ENCODE data around the gene PRIM2. TPM values are rescaled to one million over a fixed set of nuclear protein-coding genes. Genes with fewer than 3 reads are reported as not detected.
"Not testable (repeated sequence)": the region's sequence is repeated elsewhere in the genome, so short reads cannot be mapped to it uniquely, and the experiment has no call there.

Gene PRIM2
- total RNA-seq, 1 donor from 2014 or later: 4.2 TPM

DNA sequence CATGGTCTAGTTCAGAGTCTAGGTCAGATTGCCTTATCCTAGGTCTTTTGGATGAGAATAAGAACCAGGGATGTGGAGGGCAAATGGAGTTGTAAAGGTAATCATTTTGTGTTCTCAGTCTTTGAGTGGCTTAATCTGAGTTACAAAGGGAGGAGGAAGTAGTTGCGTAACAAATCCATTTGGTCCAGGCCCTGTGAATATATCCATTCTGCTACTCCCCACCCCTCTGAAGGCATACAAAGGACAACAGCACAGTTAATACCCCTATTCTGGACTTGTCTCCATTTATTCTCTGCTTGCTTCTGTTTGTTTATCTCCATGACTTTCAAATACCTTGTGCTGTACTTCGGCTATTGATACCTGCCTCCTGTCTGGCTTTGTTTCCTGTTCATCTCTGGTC lies 29.3 kb downstream of the PRIM2 start:
- DNase-seq (ENCODE audit: missing footprints); intact Hi-C loops (cut with DNase I); ATAC-seq: not testable (repeated sequence)

DNA sequence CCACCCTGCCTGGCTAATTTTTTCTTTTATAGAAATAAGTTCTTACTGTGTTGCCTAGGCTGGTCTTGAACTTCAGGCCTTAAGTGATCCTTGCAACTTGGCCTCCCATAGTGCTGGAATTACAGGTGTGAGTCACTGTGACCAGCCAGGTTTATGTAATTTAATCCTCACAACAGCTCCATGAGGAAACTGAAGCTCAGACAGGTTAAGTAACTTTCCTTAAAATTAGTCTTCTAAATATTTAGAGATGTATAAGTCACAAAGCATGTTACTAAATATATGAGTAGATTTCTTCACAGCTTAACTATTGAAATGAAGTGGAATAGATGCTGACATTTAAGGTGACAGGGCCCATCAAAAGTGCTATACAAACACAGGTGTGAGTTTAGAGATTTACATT lies 30.2 kb downstream of the PRIM2 start:
- DNase-seq (ENCODE audit: missing footprints); ATAC-seq; intact Hi-C loops (cut with DNase I): not testable (repeated sequence)

DNA sequence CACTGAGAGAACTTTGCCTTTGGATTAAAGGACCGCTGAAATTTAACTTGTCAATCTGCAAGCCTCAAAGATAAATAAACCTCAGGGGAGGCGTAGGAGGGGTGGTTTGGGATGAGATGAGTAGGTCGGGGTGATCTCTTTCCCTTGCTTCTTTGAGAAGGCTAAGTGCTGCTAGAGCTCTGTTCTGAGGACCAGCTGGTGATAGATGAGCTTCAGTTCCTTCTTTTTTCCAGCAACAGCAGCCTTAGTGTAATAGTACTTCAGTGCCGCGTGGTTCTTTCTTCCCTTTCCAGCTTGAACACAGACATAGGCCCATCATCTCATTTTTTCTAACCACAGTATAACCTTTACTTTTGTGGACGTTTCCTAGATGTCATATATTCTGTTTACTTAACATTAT lies 33.0 kb downstream of the PRIM2 start:
- intact Hi-C loops (cut with DNase I); DNase-seq (ENCODE audit: missing footprints); ATAC-seq: not testable (repeated sequence)

DNA sequence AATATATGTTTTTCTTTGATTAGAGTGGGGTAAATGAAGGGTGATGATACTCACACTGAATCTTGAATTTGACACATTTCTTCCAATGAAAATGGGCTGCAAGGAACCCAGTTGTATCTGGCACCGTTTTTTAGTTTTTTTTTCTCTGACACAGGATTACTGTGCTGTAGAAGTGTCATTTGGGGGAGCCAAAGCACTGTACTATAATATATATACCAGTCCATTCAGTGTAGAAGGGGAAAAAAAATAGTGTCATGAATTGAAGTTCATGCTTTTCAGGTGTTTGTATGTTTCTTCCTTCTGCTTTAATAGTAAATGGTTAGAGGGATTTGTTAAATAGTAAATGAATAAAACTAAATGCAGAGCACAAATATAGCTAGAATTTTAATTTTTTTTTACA lies 35.2 kb downstream of the PRIM2 start:
- ATAC-seq; DNase-seq (ENCODE audit: missing footprints); intact Hi-C loops (cut with DNase I): not testable (repeated sequence)

DNA sequence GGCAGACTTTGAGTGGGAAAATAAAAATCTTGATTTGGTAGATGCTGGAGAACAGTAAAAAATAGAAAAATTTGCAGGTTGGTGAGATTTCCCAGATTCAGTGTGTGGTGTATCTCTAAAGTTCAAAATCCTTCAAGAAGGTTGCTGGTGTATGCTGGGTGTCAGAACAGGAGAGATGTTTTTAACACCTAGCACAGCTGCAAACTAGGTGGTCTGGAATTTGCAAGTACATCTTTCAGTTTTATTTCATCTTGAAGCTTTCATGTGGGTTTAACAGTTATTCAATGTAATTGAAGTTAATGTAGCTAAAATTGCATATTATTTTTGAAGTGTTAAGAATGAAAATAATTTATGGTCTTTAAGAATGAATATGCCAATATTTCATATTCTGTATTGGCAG lies 40.9 kb downstream of the PRIM2 start:
- intact Hi-C loops (cut with DNase I); ATAC-seq; DNase-seq (ENCODE audit: missing footprints): not testable (repeated sequence)

DNA sequence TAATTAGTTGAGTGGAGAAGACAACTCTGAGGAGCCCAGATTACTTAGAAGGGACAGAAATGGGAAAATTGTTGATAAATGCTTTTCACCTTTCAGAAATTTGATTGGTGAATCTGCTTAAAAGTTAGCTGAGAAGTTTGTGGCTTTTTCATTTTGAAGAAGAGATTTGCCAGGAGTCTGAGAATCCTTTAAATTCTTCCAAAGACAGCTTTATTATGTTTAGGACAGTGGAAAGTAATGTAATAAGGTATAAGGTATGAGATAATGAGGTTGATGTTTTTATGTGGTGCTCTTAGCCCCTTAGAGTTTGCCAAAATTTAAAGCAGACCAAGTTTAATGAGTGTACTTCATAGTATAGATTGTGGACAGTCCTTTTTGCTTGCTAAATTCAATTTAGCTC lies 42.3 kb downstream of the PRIM2 start:
- intact Hi-C loops (cut with DNase I); ATAC-seq; DNase-seq (ENCODE audit: missing footprints): not testable (repeated sequence)

DNA sequence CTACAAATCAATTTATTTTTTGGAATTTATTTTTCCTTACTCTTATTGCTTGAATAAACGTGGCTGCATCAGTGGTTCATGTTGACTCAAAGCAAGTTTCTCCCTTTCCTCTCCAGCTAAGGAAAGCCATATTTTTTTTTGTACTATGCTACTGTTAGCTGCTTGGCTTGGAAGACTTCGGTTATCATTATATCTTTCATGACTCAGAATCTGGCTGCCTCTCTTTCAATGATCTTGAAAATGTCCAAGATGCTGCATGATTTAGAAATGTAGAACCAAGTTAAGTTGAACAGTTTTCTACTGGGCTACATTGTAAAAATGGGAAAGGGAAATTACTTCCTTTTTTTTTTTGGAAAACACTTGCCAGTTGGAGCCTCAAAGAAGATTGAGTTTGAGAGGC lies 44.9 kb downstream of the PRIM2 start:
- intact Hi-C loops (cut with DNase I); DNase-seq (ENCODE audit: missing footprints); ATAC-seq: not testable (repeated sequence)

DNA sequence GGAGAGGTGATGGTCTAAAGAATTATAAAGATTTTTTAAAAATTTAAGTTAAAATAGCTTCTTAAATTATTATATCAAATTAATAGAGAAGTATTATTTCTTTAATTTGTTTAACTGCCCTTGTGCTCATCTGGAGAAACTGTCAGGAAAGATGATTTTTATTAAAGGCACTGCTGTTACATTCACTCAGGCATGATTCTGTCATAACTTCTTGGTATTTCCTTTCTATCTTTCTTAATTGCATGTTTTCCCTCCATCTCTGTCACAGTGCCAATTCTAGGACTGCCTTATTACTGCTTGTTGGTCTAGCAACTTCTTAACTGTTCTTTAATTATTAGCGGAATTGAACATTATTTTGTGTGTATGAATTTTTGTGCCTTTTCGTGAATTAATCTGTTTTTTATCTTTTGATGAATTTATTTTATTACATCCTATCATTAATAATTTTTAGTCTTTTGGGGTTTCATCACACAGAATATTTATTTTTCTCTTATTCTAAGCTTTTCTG lies 47.7 kb downstream of the PRIM2 start:
- intact Hi-C loops (cut with DNase I); DNase-seq (ENCODE audit: missing footprints); ATAC-seq: not testable (repeated sequence)

DNA sequence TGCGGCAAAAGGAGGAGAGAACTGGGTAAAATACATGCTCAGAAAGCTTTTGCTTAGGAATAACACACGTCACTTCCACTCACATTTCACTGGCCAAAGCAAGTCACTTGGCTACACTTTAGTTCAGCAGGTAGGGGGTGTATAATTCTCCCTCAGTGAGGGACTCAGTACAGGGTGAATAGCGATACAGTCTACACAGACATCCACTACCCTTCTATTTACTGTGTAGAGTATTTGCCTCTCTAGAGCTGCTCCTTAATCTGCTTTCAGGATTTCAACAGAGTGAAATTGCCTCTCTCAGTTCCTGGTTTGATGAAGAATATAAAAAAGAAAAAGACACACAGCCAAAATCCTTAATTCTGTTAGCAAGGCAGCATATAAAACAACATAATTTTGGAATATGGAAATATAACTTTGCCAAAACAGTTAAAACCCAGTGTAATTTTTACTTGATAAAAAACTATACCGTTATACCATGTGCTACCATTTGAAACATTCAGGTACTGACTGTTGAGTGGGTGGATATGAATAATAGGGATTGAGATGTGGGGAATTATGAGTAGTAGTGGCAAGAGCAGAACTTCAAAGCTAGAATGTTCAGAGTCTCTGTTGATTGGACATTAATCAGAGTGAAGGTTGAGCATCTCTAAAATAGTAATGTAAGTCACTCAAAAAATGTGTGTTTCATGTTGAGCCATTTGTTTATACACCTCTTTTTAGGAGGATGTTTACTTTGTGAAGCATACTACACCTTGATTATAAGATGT lies 51.7 kb downstream of the PRIM2 start:
- intact Hi-C loops (cut with DNase I); DNase-seq (ENCODE audit: missing footprints); ATAC-seq: not testable (repeated sequence)

DNA sequence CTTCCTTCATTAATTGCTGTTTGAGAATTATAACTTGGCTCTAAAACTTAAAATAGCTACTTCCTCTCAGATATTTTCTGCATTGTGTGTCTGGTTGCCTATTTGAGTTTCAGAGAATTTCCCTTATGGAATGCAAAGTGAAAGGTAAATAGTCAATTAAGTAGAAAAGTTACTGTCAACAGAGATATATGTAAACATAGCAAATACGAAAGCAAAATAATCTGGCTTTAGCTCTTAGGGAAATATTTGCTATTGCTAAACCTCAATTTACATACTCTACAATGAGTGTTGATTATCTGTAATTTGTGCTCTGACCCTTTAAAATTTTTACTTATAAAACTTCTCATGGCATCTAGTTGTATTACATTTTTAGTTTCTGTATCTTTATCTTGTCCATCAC lies 54.3 kb downstream of the PRIM2 start:
- intact Hi-C loops (cut with DNase I); ATAC-seq; DNase-seq (ENCODE audit: missing footprints): not testable (repeated sequence)

DNA sequence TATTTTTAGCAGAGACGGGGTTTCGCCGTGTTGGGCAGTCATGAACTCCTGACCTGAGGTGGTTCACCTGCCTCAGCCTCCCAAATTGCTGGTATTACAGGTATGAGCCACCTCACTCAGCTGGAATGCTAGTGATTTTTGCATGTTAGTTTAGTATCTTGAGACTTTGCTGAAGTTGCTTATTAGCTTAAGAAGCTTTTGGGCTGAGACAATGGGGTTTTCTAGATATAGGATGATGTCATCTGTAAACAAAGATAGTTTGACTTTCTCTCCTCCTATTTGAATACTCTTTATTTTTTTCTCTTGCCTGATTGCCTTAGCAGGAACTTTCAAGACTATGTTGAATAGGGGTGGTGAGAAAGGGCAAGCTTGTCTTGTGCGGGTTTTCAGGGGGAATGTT lies 57.3 kb downstream of the PRIM2 start:
- DNase-seq (ENCODE audit: missing footprints); intact Hi-C loops (cut with DNase I); ATAC-seq: not testable (repeated sequence)

DNA sequence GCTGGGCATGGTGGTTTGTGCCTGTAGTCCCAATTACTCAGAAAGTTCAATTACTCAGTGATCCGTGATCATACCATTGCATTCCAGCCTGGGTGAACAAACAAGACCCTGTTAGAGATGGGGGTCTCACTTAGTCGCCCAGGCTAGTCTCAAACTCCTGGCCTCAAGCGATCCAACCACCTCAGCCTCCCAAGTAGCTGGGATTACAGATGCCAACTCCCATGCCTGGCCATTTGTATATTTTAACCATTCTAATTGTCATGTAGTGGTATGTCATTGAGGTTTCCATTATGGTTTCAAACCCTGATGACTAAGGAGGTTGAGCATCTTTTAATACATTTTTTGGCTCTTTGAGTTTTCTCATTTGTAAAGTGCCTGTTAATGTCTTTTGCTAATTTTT lies 58.7 kb downstream of the PRIM2 start:
- ATAC-seq; intact Hi-C loops (cut with DNase I); DNase-seq (ENCODE audit: missing footprints): not testable (repeated sequence)

DNA sequence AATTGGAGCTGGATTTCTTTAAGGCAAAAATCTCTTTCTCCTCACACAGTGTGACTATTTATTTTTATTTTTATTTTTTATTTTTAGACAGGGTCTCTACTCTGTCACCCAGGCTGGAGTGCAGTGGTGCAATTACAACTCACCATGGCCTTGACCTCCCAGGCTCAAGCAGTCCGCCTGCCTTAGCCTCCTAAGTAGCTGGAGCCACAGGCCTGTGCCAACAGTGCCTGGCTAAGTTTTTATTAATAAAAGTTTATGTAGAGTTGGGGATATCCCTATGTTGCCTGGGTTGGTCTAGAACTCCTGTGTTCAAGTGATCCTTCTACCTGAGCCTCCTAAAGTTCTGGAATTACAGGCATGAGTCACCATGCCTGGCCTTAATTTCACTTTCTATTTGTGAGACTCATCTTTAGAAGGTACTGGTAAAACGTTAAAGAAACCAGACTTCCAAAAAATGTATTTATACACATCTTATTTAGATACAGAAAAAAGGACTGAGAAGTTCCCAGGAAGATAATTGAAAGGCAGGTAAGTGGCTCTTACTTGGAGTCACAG lies 71.7 kb downstream of the PRIM2 start:
- intact Hi-C loops (cut with DNase I): not testable (repeated sequence)

DNA sequence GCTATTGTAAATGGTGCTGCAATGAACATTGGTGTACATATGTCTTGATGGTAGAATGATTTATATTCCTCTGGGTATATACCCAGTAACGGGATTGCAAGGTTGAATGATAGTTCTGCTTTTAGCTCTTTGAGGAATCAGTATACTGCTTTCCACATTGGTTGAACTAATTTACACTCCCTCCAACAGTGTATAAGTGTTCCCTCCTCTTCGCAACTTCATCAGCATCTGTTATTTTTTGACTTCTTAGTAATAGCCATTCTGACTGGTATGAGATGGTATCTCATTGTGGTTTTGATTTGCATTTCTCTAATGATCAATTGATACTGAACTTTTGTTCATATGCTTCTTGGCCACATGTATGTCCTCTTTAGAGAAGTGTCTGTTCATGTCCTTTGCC lies 73.4 kb downstream of the PRIM2 start:
- DNase-seq (ENCODE audit: missing footprints); ATAC-seq; intact Hi-C loops (cut with DNase I): not testable (repeated sequence)

More for the DNA sequence above, 71.7 kb downstream of the PRIM2 start:
- not testable (repeated sequence) for DNase-seq (ENCODE audit: missing footprints); ATAC-seq

DNA sequence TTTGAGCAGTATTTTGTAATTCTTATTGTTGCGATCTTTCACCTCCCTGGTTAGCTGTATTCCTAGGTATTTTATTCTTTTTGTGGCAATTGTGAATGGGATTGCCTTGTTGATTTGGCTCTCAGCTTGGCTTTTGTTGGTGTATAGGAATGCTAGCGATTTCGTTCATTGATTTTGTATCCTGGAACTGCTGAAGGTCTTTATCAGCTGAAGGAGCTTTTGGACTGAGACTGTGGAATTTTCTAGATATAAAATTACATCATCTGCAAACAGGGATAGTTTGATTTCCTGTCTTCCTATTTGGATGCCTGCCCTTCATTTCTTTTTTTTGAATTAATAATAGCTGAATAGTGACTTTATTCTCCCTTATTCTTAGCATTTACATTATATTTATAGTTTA lies 74.6 kb downstream of the PRIM2 start:
- ATAC-seq; DNase-seq (ENCODE audit: missing footprints); intact Hi-C loops (cut with DNase I): not testable (repeated sequence)

DNA sequence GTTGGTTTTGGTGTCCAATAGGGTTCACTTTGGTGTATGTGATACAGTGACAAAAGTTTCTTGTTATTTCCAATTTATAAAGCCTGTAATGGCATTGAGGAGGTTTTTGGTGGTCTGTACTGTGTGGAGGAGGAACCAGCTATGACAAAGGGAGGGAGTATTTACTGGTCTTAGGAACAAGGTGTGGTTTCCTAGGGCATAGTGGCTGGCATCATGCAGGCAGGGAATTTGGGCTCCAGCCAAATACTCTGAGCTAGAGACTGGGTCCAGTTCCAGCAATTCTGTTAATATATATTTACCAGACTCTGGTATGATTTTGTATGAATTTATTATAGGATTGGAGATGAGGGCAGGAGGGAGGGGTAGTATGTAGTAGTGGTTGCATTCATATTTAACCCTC lies 101.9 kb downstream of the PRIM2 start:
- intact Hi-C loops (cut with DNase I); DNase-seq (ENCODE audit: missing footprints); ATAC-seq: not testable (repeated sequence)

DNA sequence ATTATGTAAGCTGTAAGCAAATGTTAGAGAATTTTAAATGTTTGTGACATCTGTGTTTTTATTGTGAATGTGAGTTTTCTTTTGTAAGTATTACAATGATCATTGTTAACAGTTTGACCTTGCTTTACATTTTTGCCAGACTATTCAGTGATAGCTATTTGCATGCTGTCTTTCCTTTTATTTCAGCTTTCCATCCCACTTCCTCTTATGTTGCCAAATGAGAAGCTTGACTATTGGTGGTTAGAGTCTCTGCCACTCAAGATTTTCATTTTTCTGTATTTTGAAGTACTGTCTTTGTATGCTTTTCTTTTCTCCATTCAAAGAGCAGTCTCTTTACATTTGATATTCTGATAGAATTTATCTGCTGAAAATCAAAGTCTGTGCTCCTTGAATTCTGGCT lies 104.1 kb downstream of the PRIM2 start:
- intact Hi-C loops (cut with DNase I): no loop called here
- no peak for DNase-seq (ENCODE audit: missing footprints)
- ATAC-seq: no peak

DNA sequence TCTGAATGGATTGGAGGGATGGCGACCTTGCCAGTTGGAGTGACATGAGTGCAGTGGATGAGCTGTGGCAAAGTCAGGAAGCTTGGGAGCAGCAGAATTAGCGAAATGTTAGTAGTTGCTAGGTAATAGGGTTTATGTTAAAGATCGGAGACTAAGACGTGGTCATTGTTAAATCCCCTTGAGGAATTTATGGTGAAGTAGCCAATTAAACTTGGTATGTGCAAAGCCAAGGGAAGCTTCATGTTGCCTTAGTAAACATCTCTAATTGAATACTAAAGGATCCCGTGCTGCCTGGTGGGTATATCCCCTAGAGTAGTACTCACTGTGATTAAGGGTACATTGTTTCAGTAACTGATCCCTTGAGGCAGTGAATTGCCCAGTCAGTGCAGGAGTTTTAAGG lies 106.0 kb downstream of the PRIM2 start:
- ATAC-seq (no peak), DNase-seq (ENCODE audit: missing footprints) (no peak)
- intact Hi-C loops (cut with DNase I): no loop called here

DNA sequence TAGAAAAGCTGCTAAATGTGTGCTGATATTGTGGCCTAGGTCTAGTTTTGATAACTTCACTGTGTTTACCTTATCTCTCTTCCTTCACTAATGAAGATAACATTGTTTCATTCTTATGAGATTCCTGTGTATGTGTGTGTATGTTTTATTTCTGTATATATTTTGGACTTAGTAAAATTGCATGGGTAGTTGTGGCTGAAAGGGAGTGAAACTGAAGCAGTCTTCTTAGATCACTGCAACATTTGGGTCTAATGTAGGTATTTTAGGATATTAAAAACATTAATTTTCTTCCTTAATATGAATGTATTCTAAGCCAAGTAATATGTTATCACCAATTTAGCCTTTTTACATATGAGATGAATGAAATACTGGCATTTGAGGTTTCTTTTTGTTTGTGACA lies 114.3 kb downstream of the PRIM2 start:
- ATAC-seq; DNase-seq (ENCODE audit: missing footprints); intact Hi-C loops (cut with DNase I): not testable (repeated sequence)

DNA sequence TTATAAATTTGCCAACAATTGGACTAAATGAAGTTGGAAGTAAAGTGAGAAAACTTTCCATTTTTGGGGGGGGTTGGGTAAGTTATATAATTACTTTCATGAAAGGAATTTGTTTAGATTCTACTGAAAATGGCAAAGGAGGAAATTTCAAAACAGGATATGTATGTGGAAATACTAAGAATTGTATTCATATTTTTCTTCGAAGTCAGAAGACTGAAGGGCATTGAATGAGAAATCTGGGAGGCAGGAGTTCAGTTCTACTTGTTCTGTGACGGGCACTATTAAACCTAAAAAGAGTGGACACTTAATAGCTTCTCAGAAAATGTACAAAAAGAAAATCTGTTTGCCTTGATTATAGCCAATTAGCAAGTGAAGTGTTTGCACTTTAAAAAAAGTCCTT lies 114.7 kb downstream of the PRIM2 start:
- ATAC-seq (no peak), DNase-seq (ENCODE audit: missing footprints) (no peak)
- intact Hi-C loops (cut with DNase I): no loop called here

All from Right ventricle myocardium inferior (tissue), 1 donor.